Effector memory CD4-positive, alpha-beta T cell (primary cell): ENCODE data around the gene BRS3.
"Not testable (repeated sequence)": the region's sequence is repeated elsewhere in the genome, so short reads cannot be mapped to it uniquely, and the experiment has no call there.

ENCODE experiments used
- DNase-seq, 3 donors: peaks; one replicate each; pipeline ENCODE4 v3.0.0-alpha.2; 2020
- H3K27ac ChIP-seq: 2 replicates; pipeline ENCODE4 v1.7.0; 2013; ENCODE audit warnings: mild to moderate bottlenecking, low read length, moderate library complexity; ENCODE audit not compliant: insufficient read depth, poor library complexity, severe bottlenecking
- H3K27me3 ChIP-seq: replicated peaks from 2 replicates; pipeline ENCODE4 v1.7.0; 2013; ENCODE audit warnings: mild to moderate bottlenecking, low read length; ENCODE audit not compliant: insufficient read depth, control insufficient read depth, poor library complexity, severe bottlenecking
- H3K36me3 ChIP-seq: 2 replicates; pipeline ENCODE4 v1.7.0; 2013; ENCODE audit warnings: mild to moderate bottlenecking, low read length, moderate library complexity; ENCODE audit not compliant: control insufficient read depth, insufficient read depth
- H3K4me1 ChIP-seq: 2 replicates; pipeline ENCODE4 v1.7.0; 2013; ENCODE audit warnings: low read length, mild to moderate bottlenecking; ENCODE audit not compliant: control insufficient read depth, insufficient read depth, poor library complexity, severe bottlenecking
- H3K4me3 ChIP-seq: 2 replicates; pipeline ENCODE4 v1.7.0; 2013; ENCODE audit warnings: low read length, low read depth, mild to moderate bottlenecking; ENCODE audit not compliant: insufficient read depth, poor library complexity, severe bottlenecking
- H3K9me3 ChIP-seq: 2 replicates; pipeline ENCODE4 v1.7.0; 2013; ENCODE audit warnings: mild to moderate bottlenecking, low read length, moderate library complexity; ENCODE audit not compliant: control insufficient read depth
- total RNA-seq, 3 donors: gene quantifications; one replicate each; lab custom pipeline; 2026; lab: John Stamatoyannopoulos, UW

Gene BRS3
- total RNA-seq = 0 reads per million in 3 donors

DNA sequence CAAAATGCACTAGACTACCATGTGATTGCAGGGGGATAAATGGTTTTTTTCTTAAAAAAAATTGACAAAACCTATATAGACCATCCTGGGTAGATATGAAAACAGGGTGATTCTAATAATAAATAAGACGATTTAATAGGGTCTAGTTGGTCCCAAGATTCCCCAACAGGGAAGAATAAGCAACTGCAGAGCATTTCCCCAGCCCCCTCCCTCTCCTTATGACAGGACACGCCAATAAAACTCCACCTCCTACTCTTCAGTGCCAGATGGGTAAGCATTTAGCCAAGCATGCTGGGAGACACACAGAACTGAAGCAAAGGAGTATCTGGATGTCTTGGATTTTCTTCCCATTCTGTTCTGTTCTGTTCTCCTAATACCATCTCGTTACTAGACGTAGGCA lies at the start of gene BRS3:
Gene BRS3, plus strand, starts transcription at position 301 of the 400 bp plus-strand sequence. CDS start 168 bp downstream, outside the sequence.
- Histone ChIP-seq H3K9me3 (no peaks in the 10 kb centered on the region), H3K4me3 (no peak within 1 kb of the TSS), H3K27me3 (no peaks in the 10 kb centered on the region), H3K27ac (no peak within 1 kb of the TSS), H3K4me1 (no peaks in the 10 kb centered on the region), H3K36me3 (no peaks in the 10 kb centered on the region)
- no peak for DNase-seq

DNA sequence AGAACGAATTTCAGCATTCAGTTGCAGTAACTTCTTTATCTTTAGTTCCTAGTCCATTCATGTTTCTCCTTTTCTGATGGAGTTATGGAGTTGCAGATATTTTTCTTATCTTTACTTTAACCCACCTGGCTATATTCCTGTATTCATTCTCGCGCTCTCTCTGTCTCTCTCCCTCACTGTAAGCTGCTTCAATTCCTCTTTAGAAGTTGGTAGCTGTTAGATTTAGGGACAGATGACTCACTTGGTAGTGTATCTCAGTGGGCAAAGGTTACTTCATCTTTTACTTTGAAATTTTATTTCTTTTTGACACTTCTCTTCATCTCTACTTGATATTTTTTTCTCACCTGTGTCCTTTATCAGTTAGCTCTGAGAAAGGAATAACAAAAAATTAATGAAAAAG lies 49.6 kb upstream of the BRS3 start:
- Histone ChIP-seq H3K27ac (no peak overlapping the region), H3K9me3 (no peaks in the 10 kb centered on the region), H3K4me3 (no peak overlapping the region), H3K36me3 (no peaks in the 10 kb centered on the region), H3K4me1 (no peaks in the 10 kb centered on the region), H3K27me3 (no peaks in the 10 kb centered on the region)
- no peak for DNase-seq

DNA sequence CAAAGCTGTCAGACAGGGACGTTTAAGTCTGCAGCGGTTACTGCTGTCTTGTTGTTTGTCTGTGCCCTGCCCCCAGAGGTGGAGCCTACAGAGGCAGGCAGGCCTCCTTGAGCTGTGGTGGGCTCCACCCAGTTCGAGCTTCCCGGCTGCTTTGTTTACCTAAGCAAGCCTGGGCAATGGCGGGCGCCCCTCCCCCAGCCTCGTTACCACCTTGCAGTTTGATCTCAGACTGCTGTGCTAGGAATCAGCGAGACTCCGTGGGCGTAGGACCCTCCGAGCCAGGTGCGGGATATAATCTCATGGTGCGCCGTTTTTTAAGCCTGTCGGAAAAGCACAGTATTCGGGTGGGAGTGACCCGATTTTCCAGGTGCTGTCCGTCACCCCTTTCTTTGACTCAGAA lies 42.1 kb upstream of the BRS3 start:
- not testable (repeated sequence) for H3K27me3 ChIP-seq, DNase-seq, H3K36me3 ChIP-seq, H3K4me3 ChIP-seq, H3K9me3 ChIP-seq, H3K27ac ChIP-seq, H3K4me1 ChIP-seq

DNA sequence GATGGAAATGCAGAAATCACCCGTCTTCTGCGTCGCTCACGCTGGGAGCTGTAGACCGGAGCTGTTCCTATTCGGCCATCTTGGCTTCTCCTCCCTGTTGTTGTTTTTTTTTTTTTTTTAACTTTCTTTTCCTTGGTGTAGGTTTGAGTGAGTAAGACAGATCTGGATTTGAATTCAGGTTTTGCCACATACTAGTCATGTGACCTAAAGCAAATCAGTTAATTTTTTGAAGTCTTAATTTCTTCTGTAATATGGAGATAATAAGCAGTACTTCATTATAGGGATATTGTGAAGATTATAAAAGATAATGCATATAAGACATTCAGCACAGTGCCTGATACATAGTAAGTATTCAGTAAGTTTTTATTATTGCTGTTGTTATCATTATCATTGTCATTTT lies 41.5 kb upstream of the BRS3 start:
- no peaks in the 10 kb centered on the region for H3K4me1 ChIP-seq
- no peak overlapping the region for H3K4me3 ChIP-seq
- H3K9me3 ChIP-seq = no peaks in the 10 kb centered on the region
- H3K36me3 ChIP-seq = no peaks in the 10 kb centered on the region
- H3K27ac ChIP-seq = no peak overlapping the region
- H3K27me3 ChIP-seq = no peaks in the 10 kb centered on the region
- DNase-seq = no peak

DNA sequence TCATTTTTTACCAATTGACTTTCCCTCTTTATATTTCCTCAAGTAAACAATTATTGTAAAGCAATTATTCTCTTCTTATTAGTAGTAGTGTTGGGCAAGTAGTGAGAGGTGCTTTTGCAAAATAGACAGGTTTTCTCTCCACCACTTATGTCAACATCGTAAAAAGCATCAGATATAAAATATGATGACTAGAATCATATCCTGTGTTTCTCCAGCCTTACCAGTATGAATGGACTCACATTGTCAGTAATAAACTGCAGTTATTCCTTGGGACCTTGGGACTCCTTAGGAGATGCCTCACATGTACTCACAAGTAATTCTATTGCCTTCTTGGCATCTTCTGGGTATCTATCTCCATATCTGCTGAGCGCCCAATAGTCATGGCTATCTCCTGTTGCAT lies 40.4 kb upstream of the BRS3 start:
- DNase-seq = no peak
- Histone ChIP-seq H3K27me3 (no peaks in the 10 kb centered on the region), H3K4me3 (no peak overlapping the region)

DNA sequence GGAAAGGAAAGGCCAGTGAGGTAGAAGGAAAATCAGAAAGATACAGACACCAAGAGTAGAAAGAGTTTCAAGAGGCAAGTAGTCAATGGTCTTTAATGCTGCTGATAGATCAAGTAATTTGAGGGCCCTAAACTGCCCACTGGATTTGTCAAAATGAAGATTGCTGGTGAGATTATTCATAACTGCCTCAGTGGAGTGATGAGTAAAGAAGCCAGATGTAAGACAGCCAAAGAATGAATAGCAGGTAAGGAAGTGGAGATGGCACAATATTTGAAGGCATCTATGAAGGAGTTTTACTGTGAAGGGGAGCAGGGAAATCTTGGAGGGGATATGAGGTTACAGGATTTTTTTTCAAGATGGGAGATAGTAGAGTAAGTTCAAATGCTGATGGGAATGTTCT lies 39.8 kb upstream of the BRS3 start:
- no peaks in the 10 kb centered on the region for H3K9me3 ChIP-seq
- no peak overlapping the region for H3K4me3 ChIP-seq
- H3K27ac ChIP-seq = no peak overlapping the region
- no peaks in the 10 kb centered on the region for H3K27me3 ChIP-seq
- DNase-seq = no peak
- H3K4me1 ChIP-seq = no peaks in the 10 kb centered on the region
- H3K36me3 ChIP-seq = no peaks in the 10 kb centered on the region

More for the DNA sequence above, 40.4 kb upstream of the BRS3 start:
- no peaks in the 10 kb centered on the region for H3K36me3 ChIP-seq
- H3K9me3 ChIP-seq = no peaks in the 10 kb centered on the region
- H3K27ac ChIP-seq = no peak overlapping the region
- H3K4me1 ChIP-seq = no peaks in the 10 kb centered on the region

DNA sequence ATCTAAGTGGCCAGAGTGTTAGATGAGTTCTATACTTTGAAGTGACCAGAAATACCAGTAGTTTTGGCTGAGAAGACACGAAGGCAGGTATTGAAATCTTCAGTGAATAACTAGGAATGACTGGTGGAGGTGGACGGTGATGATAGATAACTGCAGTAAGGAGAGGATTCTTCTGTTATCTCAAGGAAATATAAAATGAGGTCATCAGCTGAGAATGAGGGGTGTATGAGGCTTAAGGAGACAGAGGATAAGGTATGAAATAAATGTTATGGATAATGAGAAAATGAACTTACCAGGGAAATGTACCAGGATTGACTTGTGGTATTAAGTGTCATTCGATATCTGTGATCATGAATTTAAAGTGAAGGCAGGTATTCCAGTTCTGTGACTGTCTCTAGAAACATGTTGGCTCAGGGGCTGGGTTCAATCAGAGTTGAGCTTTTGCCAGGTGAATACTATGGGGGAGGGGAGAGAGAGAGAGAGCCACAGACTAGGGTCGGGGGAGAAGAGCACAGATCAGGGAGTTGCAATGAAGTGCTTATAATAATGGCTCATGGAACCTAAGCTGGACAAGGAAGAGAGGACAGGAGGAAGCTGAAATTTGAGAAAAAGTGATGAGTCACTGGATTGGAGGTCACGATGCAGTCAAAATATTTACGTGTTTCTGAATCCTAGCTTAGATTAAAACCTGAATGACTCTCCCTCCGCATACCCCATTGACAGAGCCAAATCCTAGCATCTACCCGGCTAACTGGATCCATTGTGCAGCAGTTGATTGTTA lies 37.5 kb upstream of the BRS3 start:
- Histone ChIP-seq H3K4me1 (no peaks in the 10 kb centered on the region), H3K9me3 (no peaks in the 10 kb centered on the region), H3K27ac (no peak overlapping the region), H3K27me3 (no peaks in the 10 kb centered on the region), H3K4me3 (no peak overlapping the region), H3K36me3 (no peaks in the 10 kb centered on the region)
- DNase-seq = no peak

DNA sequence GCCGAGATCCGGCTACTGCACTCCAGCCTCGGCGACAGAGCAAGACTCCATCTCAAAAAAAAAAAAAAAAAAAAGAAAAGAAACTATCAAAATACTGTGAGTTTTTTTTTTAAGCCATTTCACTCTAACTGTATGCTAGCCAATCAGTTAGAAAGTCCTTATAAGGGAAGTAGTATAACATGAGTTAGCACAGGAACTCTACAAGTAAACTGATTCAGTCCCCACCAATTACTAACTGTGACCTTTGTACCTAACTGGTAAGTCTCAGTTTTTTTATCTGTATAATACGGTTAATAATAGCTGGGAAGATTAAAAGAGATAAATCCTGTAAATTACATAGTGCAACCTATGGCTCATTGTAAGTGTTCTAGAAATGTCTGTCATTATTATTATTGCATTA lies 35.1 kb upstream of the BRS3 start:
- Histone ChIP-seq H3K27me3 (no peaks in the 10 kb centered on the region), H3K27ac (no peak overlapping the region), H3K4me3 (no peak overlapping the region), H3K9me3 (no peaks in the 10 kb centered on the region), H3K36me3 (no peaks in the 10 kb centered on the region), H3K4me1 (no peaks in the 10 kb centered on the region)
- DNase-seq = no peak

DNA sequence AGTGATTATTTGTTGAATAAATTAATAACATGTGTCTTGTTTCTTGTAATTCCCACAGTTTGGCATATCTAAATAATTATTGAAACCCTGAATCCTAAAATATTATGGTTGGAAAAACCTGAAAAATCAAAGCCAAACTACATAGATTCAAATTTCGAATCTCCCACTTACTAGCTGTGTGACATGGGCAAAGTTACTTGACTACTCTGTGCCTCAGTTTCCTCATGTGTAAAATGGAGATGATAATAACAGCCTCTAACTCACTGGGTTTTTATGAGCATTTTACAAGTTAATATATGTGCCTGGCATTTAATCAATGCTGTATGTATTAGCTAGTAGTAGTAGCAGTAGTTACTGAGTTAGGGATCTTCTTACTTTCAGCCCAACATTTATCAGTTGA lies 34.6 kb upstream of the BRS3 start:
- H3K9me3 ChIP-seq = no peaks in the 10 kb centered on the region
- no peaks in the 10 kb centered on the region for H3K4me1 ChIP-seq
- no peaks in the 10 kb centered on the region for H3K27me3 ChIP-seq
- no peaks in the 10 kb centered on the region for H3K36me3 ChIP-seq
- H3K27ac ChIP-seq = no peak overlapping the region
- no peak overlapping the region for H3K4me3 ChIP-seq
- no peak for DNase-seq

DNA sequence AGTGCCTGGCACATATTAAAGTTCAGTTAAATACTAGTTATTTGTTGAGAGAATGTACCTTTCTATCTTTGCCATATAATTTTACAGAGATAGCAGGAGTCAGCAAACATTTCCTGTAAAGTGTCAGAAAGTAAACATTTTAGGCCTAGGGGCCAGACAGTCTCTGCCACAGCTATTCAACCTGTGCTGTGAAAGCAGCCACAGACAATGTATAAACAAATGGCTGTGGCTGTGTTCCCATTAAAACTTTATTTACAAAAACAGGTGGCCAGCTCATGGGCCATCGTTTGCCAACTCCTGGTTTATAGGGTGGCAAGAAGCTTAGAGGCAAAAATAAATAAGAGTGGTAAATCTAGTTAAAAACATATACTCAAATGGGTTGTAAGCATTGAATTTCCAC lies 34.0 kb upstream of the BRS3 start:
- Histone ChIP-seq H3K4me3 (no peak overlapping the region), H3K4me1 (no peaks in the 10 kb centered on the region), H3K9me3 (no peaks in the 10 kb centered on the region), H3K27me3 (no peaks in the 10 kb centered on the region), H3K36me3 (no peaks in the 10 kb centered on the region), H3K27ac (no peak overlapping the region)
- DNase-seq = no peak
